Panc1 (cell line): ENCODE data around the gene USP31. TPM values are rescaled to one million over a fixed set of nuclear protein-coding genes. Genes with fewer than 3 reads are reported as not detected.

Experiments used
- ATAC-seq: fragments of 200-7000 bp; cut with Tn5 transposase; 2 replicates; pipeline ENCODE4 v1.9.1; 2020; ENCODE audit warnings: mild to moderate bottlenecking, moderate library complexity
- BruUV-seq: library from RNA; stranded (reverse); fragments of 400-500 nt; replicated peaks from 2 replicates; lab custom pipeline; 2021; lab: Mats Ljungman, UMichigan
- CTCF ChIA-PET: fragments of 300-600 bp; sonication (Branson Sonifier 250); formaldehyde crosslinking; loops from one replicate; lab custom pipeline; 2022; ENCODE audit warnings: antibody characterized with exemption; lab: Charles Lee
- POLR2A ChIA-PET: fragments of 300-600 bp; sonication (Branson Sonifier 250); formaldehyde crosslinking; loops from one replicate; lab custom pipeline; 2022; ENCODE audit warnings: antibody characterized with exemption; lab: Charles Lee
- DNase-seq: peaks from one replicate; pipeline ENCODE4 v3.0.0-alpha.2; 2010; ENCODE audit warnings: low read depth, low spot score
- H3K27ac ChIP-seq: 2 replicates; pipeline ENCODE4 v1.5.1; 2011; ENCODE audit warnings: mild to moderate bottlenecking, low read length, inconsistent platforms
- H3K27me3 ChIP-seq: fragments of 200-500 bp; sonication (Bioruptor generic); 2 replicates; pipeline ENCODE4 v1.6.0; 2014; ENCODE audit warnings: low read length, inconsistent platforms; ENCODE audit not compliant: control insufficient read depth, insufficient read depth
- H3K36me3 ChIP-seq: fragments of 200-500 bp; sonication (Bioruptor generic); 2 replicates; pipeline ENCODE4 v1.5.1; 2014; ENCODE audit warnings: inconsistent platforms, mild to moderate bottlenecking, low read length, moderate library complexity; ENCODE audit not compliant: control insufficient read depth, insufficient read depth
- H3K4me1 ChIP-seq: 2 replicates; pipeline ENCODE4 v1.5.1; 2011; ENCODE audit warnings: inconsistent platforms, mild to moderate bottlenecking, low read length, moderate library complexity; ENCODE audit not compliant: control insufficient read depth, insufficient read depth
- H3K4me3 ChIP-seq, 2 experiments: 2 replicates each; pipeline ENCODE4 v1.5.1; 2011 to 2012; ENCODE audit warnings: low read depth in 2 of 2, low read length in 2 of 2, mild to moderate bottlenecking in 2 of 2, inconsistent platforms in 1 of 2, moderate library complexity in 1 of 2
- H3K9me3 ChIP-seq: fragments of 200-500 bp; sonication (Bioruptor generic); 2 replicates; pipeline ENCODE4 v1.5.1; 2014; ENCODE audit warnings: low read depth, mild to moderate bottlenecking, inconsistent platforms, low read length, moderate library complexity; ENCODE audit not compliant: control insufficient read depth, insufficient read depth
- POLR2AphosphoS5 ChIP-seq: IDR thresholded peaks from 2 replicates; pipeline ENCODE4 v1.6.1; 2012; ENCODE audit warnings: mild to moderate bottlenecking, low read depth, low read length, moderate library complexity
- SIN3A ChIP-seq: IDR thresholded peaks from 2 replicates; pipeline ENCODE4 v1.6.1; 2012; ENCODE audit warnings: low read depth, mild to moderate bottlenecking, low read length, moderate library complexity, borderline replicate concordance; ENCODE audit not compliant: insufficient read depth
- TCF7L2 ChIP-seq: IDR thresholded peaks from 2 replicates; pipeline ENCODE4 v1.6.1; 2011; ENCODE audit warnings: mild to moderate bottlenecking, low read depth, low read length, inconsistent platforms
- in situ Hi-C: cut with HindIII; loops from 2 replicates; pipeline ENCODE4 v1.10.0; 2016; ENCODE audit warnings: low sequenced_read_pairs, low pct_unique_long_range_greater_than_20kb
- intact Hi-C: fragments of 100-400 bp; cut with micrococcal nuclease; formaldehyde crosslinking; loops from one replicate; pipeline ENCODE4 v1.10.0; 2022; ENCODE audit not compliant: unreplicated experiment
- total RNA-seq: library from RNA; stranded (reverse); gene quantifications from one replicate; pipeline ENCODE4 v1.2.1, GENCODE V29; 2021; ENCODE audit not compliant: unreplicated experiment
- TF ChIP-seq, protein P1 (sequence below): fragments of 450-650 bp; IDR thresholded peaks from 2 replicates; pipeline ENCODE4 v1.5.1; 2017; ENCODE audit warnings: mild to moderate bottlenecking
- TF ChIP-seq, protein P2 (sequence below), 2 experiments: IDR thresholded peaks; 2 replicates each; pipeline ENCODE4 v1.6.1; 2011 to 2012; ENCODE audit warnings: low read depth in 2 of 2, control low read depth in 1 of 2, low read length in 1 of 2, mild to moderate bottlenecking in 1 of 2, moderate library complexity in 1 of 2; ENCODE audit not compliant: insufficient read depth in 1 of 2

The USP31 gene
- total RNA-seq, 1 experiment from 2014 or later, result 27.2 TPM

DNA sequence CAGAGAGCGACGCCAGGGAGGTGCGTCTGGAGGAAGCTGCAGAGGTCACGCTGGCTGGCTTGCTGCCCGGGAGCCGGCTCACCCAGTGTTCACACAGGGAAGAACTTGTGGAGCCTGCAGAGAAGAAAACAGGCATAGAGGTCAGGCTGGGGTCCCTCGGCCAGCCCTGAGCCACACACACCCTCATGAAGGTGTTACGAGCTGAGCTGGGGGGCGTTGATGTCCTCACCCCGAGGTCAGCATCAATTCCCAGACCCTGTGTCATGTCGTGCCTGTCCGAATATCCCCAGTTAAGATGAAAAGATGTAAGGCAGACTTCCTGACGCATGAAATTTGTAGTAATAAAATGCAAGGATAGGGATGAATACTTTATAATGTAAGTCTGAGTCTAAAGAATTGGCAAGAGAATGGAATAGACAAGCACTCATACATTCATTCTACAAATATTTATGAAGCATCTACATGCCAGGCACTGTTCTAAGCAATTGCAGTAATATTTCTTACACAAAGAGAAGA lies 77.1 kb downstream of the USP31 start:
- ATAC-seq (no peak), DNase-seq (no peak)
- Histone ChIP-seq H3K36me3 (peaks cover 14% of the 10 kb centered on the region), H3K27ac (no peak overlapping the region), H3K9me3 (no peaks in the 10 kb centered on the region), H3K27me3 (no peaks in the 10 kb centered on the region), H3K4me1 (no peaks in the 10 kb centered on the region), H3K4me3 (no peak overlapping the region)
- BruUV-seq, result no TSS peak
- intact Hi-C loops, result no loop called here
- CTCF ChIA-PET, result interaction anchor here (0.7 kb wide), 2 partner anchors 97 to 1101 kb away, joined by 3 to 5 read pairs; no protein-coding TSS in a partner anchor
- in situ Hi-C loops, result no loop called here
- TF ChIP-seq TCF7L2, result no peak
- TF ChIP-seq, protein P1, sequence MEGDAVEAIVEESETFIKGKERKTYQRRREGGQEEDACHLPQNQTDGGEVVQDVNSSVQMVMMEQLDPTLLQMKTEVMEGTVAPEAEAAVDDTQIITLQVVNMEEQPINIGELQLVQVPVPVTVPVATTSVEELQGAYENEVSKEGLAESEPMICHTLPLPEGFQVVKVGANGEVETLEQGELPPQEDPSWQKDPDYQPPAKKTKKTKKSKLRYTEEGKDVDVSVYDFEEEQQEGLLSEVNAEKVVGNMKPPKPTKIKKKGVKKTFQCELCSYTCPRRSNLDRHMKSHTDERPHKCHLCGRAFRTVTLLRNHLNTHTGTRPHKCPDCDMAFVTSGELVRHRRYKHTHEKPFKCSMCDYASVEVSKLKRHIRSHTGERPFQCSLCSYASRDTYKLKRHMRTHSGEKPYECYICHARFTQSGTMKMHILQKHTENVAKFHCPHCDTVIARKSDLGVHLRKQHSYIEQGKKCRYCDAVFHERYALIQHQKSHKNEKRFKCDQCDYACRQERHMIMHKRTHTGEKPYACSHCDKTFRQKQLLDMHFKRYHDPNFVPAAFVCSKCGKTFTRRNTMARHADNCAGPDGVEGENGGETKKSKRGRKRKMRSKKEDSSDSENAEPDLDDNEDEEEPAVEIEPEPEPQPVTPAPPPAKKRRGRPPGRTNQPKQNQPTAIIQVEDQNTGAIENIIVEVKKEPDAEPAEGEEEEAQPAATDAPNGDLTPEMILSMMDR, result no peak
- no peak for TF ChIP-seq POLR2AphosphoS5
- TF ChIP-seq SIN3A, result no peak
- TF ChIP-seq, protein P2, sequence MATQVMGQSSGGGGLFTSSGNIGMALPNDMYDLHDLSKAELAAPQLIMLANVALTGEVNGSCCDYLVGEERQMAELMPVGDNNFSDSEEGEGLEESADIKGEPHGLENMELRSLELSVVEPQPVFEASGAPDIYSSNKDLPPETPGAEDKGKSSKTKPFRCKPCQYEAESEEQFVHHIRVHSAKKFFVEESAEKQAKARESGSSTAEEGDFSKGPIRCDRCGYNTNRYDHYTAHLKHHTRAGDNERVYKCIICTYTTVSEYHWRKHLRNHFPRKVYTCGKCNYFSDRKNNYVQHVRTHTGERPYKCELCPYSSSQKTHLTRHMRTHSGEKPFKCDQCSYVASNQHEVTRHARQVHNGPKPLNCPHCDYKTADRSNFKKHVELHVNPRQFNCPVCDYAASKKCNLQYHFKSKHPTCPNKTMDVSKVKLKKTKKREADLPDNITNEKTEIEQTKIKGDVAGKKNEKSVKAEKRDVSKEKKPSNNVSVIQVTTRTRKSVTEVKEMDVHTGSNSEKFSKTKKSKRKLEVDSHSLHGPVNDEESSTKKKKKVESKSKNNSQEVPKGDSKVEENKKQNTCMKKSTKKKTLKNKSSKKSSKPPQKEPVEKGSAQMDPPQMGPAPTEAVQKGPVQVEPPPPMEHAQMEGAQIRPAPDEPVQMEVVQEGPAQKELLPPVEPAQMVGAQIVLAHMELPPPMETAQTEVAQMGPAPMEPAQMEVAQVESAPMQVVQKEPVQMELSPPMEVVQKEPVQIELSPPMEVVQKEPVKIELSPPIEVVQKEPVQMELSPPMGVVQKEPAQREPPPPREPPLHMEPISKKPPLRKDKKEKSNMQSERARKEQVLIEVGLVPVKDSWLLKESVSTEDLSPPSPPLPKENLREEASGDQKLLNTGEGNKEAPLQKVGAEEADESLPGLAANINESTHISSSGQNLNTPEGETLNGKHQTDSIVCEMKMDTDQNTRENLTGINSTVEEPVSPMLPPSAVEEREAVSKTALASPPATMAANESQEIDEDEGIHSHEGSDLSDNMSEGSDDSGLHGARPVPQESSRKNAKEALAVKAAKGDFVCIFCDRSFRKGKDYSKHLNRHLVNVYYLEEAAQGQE (IDR thresholded peaks at IDR 0.05; ENCODE audit: insufficient read depth in 1 of 2, low read depth in 2 of 2, low read length in 1 of 2), result no peak
- POLR2A ChIA-PET, result no interaction called here

DNA sequence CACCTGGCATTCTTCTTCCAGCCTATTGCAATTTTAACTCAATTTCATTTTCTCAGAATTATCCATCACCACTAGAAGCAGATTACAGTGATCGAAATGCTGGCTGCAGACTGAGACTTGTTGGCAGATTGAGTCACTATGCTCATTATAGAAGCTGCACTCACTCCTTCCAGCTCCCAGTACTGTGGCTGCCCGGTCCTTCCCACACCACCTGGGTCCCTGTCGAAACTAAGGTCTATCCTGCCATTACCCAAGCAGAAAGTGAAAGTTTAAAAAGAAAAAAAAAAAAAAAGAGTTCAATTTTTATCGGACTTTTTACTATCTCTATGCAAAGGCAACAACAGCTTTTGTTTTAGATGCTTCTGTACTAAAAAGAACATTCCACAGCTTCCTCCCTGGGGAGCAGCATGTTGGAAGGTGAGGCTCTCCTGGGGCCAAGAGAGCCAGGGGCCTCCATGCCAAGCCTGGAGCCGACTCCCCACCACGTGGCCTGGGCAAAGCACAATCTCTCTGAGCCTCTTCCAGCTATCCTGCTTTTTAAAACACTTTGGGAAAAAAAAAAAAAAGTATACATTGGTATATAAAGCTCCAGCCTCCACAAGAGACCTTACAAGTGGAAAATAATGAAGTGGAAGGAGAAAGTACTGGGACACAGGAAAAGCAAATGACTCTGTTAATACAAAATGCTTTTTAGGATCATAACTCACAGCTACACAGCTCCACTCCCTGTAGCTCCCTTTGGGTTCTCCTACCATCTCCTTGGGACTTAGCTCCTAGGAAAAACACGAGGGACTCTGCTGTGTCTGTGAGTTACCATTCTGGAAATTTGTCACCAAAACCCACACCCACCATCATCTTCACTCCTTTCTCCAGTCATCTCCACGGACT lies 77.8 kb downstream of the USP31 start:
- in situ Hi-C loops, result no loop called here
- no peaks in the 10 kb centered on the region for H3K4me1 ChIP-seq
- H3K9me3 ChIP-seq, result no peaks in the 10 kb centered on the region
- no TSS peak for BruUV-seq
- TF ChIP-seq, protein P1, result no peak
- TF ChIP-seq POLR2AphosphoS5 (no peak), TCF7L2 (no peak), SIN3A (no peak)
- TF ChIP-seq, protein P2 (IDR thresholded peaks at IDR 0.05; ENCODE audit: insufficient read depth in 1 of 2, low read depth in 2 of 2, low read length in 1 of 2), result no peak
- no peak overlapping the region for H3K4me3 ChIP-seq
- ATAC-seq, result no peak
- H3K36me3 ChIP-seq, result peaks cover 18% of the 10 kb centered on the region
- intact Hi-C loops, result no loop called here
- H3K27me3 ChIP-seq, result no peaks in the 10 kb centered on the region
- no peak for DNase-seq
- POLR2A ChIA-PET, result interaction anchor here (0.7 kb wide), 1 partner anchor 34 kb away, joined by 11 read pairs; no protein-coding TSS in a partner anchor
- H3K27ac ChIP-seq, result no peak overlapping the region
- CTCF ChIA-PET, result interaction anchor here (0.7 kb wide), 2 partner anchors 96 to 1100 kb away, joined by 3 to 5 read pairs; no protein-coding TSS in a partner anchor
